Upper lobe of left lung (tissue), 4 donors: ENCODE results near the gene TAS1R1.

Experiments
- EP300 ChIP-seq, 4 donors: sonication (generic); formaldehyde crosslinking; IDR thresholded peaks; one replicate each; pipeline ENCODE4 v1.5.1; 2017; ENCODE audit warnings: antibody characterized with exemption in 4 of 4, control low read depth in 2 of 4
- POLR2A ChIP-seq, 4 donors: fragments of 450-650 bp; IDR thresholded peaks; one replicate each; pipeline ENCODE4 v1.5.1; 2016 to 2017; ENCODE audit warnings: antibody characterized with exemption in 4 of 4, mild to moderate bottlenecking in 2 of 4
- POLR2AphosphoS5 ChIP-seq, 2 donors: sonication (generic); formaldehyde crosslinking; IDR thresholded peaks; one replicate each; pipeline ENCODE4 v1.5.1; 2017; ENCODE audit warnings: antibody characterized with exemption in 2 of 2
- TF ChIP-seq, protein P1 (sequence below), 6 experiments: fragments of 450-650 bp in 4 of 6; fragments of 200-600 bp in 2 of 6; sonication (generic) in 2 of 6; IDR thresholded peaks; one replicate each; pipeline ENCODE4 v1.5.1; 2016 to 2019; ENCODE audit warnings: antibody characterized with exemption in 6 of 6

GRCh38 chr1:6592441-6592840 lies 37.3 kb downstream of the TAS1R1 start:
- TF ChIP-seq, protein P1, sequence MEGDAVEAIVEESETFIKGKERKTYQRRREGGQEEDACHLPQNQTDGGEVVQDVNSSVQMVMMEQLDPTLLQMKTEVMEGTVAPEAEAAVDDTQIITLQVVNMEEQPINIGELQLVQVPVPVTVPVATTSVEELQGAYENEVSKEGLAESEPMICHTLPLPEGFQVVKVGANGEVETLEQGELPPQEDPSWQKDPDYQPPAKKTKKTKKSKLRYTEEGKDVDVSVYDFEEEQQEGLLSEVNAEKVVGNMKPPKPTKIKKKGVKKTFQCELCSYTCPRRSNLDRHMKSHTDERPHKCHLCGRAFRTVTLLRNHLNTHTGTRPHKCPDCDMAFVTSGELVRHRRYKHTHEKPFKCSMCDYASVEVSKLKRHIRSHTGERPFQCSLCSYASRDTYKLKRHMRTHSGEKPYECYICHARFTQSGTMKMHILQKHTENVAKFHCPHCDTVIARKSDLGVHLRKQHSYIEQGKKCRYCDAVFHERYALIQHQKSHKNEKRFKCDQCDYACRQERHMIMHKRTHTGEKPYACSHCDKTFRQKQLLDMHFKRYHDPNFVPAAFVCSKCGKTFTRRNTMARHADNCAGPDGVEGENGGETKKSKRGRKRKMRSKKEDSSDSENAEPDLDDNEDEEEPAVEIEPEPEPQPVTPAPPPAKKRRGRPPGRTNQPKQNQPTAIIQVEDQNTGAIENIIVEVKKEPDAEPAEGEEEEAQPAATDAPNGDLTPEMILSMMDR (IDR thresholded peaks at IDR 0.05) = no peak
- TF ChIP-seq POLR2AphosphoS5 (IDR thresholded peaks at IDR 0.05) (no peak), EP300 (IDR thresholded peaks at IDR 0.05) (no peak), POLR2A (IDR thresholded peaks at IDR 0.05) (no peak)
